Activated CD4-positive, CD25-positive, alpha-beta regulatory T cell treated with anti-CD3 and anti-CD28 coated beads, Interleukin-2, amount 50 U/mL, for 24 hours (primary cell): ENCODE results near the gene MBTPS2.
A peak's percentile ranks its signal among the peaks of the same experiment; 100 is the strongest.
"Not testable (repeated sequence)": the region's sequence is repeated elsewhere in the genome, so short reads cannot be mapped to it uniquely, and the experiment has no call there.

Experiments used
- ATAC-seq, 2 donors: fragments of 150-1000 bp; cut with Tn5 transposase; one replicate each; pipeline ENCODE4 v1.10.0; 2021; ENCODE audit warnings: mild to moderate bottlenecking in 1 of 2, moderate library complexity in 1 of 2

Gene MBTPS2

DNA sequence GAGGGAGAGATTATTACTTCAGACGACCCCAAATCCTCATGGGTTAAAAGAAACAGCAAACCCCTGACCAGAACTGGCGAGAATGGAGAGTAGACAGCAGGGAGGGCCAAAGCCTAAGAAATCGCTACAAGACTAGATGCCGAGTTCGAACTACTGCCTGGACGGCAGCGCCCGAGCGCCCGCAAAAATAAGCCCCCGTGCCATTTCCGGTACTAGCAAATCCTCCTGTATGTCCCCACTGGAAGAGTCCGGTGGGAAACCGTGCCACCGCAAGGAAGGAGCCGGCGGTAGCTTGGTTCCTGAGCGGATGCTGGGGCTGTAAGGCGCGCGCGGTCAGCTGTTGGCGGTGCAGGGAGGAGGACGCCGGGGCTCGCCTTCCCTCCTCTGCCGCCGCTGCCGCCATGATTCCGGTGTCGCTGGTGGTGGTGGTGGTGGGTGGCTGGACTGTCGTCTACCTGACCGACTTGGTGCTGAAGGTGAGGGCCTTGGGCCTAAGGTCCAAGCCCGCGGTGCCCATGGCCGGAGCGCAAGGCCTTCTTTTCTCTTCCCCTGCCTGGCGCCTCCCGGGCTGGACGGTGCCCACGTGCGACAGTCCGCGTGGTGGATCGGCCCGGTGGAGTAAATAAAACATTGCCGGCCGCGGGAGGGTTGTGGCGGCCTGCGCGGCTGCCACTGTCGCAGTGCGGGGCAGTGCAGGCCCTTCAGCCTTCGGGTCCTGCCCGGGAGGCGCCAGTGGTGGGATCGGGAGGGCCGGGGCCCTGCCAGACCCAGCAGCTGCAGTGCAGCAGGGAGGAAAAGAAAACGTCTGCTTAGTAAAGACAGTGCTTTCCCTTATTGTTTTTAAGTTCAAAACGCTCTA, at the start of gene MBTPS2:
Gene MBTPS2, plus strand, starts transcription at position 284 of the 859 bp plus-strand sequence. Its CDS starts 118 bp downstream, at position 402.
- peak; percentile 80 to 86 for ATAC-seq

DNA sequence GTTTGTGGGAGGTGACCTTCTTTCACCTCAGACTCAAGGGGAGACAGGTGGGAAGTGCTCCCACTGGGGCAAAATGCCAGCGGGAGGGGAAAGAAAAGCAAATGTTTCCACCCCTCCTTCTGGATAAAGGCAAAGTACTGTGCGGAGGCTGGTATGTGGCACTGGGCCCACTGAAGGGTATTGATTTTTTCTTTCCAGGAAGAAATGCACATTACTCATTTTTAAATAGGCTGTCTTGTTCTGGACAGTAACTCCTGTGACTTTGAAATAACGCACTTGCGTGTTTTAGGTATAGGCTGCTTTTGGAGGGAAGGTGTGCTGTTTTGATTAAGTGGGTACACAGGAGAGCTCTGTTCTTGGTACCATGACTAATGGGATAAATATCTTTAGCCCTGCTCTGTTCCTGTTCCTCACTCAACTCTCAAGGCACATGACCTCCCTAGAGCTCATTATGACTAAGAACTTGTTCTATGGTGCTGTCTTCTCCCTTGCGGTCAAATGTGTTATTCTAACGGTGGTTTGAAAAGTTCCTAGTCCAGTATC, 40.7 kb upstream of the MBTPS2 start:
- no peak for ATAC-seq

DNA sequence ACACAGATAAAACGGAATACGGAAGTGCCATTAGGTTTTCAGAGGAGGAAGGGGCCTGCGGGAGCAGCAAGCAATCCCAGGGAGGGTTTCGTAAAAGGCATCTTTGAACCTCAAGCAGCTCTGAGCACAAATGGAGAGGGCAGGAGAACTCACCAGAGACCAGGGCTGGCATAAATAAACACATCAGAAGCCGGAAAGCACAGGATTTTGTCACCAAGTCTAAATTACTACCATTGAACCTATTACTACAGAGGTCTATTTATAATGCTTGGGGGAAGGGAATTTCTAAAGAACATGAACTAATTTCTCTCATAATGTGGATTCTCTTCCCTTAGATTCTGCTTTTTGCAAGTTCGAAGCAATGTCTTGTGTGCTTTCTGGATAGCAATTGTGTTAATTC, 39.6 kb upstream of the MBTPS2 start:
- no peak for ATAC-seq

DNA sequence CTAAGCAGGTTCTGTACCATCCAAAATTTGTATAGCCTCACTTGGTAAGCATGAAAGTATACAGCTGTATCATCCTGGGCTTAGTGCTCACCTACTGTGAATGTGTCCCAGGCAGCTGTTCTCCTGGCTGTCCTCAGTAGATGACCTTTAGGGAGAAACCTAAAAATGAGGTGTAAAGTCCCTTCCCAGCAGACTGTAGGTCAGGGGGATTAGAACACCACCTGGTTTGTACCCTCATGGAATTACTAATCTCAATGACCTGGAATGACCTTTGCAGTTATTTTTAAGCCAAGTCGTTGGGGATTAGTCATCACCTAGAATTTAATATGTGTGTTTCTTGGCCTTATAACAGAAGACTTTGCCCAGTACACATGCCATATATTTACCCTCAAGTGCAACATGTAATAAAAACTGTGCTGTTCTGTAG, 39.1 kb upstream of the MBTPS2 start:
- ATAC-seq, result no peak

DNA sequence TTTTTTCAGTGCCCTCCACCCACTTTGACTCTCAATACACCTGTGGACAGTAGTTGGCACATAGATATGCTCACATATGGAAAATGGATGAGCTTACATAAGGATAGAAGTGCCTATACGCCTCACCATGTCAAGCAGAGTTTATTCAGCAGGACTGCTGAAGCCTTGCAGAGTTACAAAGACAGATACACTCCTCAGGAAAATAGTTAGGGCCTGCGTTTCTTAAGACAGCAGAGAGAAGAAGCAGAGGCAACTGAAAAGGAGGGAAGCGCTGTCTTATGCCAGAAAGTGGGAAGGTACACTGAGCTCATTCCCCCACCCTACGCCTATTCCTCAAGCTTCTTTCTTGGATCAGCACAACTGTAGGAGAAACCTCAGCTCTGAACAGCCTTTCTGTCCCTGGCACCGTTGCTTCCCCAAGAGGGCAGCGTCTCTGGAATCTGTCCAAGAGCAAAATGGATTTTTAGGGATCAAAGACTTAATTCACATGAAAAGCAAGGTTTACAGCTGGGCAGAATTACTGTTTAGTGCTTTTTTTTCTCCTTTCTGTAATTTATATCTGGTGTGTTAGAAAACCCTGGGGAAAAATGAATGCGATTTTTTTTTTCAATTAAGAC, 37.3 kb upstream of the MBTPS2 start:
- no peak for ATAC-seq

DNA sequence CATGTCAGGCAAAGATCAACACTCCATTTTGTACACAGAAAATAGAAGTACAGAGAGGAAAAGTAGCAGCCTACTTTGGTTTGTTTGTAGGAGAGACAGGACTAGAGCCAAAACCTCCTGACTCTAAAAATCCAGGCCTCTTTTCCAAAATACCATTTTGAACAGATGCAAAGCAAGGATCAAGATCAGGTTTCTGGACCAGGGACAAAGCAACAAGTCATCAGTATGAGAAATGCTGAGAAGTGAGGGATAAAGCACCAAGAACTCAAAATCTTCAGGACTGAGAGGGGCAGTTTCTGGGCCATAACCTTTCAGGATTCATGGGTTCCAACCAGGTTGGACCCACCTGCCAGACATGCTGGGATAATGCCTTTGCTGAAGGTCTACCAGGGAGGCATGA, 36.6 kb upstream of the MBTPS2 start:
- ATAC-seq, result no peak

DNA sequence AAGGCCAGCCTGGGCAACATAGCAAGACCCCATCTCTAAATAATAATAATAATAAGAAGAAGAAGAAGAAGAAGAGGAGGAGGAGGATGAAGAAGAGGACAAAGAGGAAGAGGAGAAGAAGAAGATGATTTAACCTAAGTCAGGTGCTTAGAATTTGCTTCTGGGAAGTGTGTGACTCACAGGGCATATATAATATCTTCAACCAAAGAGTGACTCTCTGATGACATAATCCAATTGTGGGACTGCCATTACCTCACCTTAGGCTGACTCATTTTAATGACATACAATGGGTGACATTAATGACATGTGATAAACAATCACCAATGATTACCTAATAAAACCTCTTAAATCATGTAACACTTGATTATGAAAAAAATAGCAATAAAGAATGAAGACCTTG, 32.7 kb upstream of the MBTPS2 start:
- peak; percentile 41 to 73 for ATAC-seq

DNA sequence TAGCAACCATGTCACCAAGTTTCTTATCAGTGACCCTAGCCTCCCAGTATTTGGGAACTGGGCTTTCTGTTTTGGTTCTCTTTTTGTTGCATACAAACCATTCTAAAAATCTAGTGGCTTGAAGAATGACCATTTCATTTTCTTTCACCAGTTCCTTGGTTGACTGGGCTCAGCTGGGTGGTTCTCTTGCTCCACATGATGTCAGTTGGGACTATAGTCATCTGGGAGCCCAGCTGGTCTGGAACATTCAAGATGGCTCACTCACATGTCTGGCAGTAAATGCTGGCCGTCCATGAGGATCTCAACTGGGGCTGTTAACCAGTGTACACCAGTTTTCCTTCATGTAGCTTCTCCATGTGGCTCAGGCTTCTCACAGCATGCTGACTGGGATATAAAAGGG, 27.6 kb upstream of the MBTPS2 start:
- no peak for ATAC-seq

DNA sequence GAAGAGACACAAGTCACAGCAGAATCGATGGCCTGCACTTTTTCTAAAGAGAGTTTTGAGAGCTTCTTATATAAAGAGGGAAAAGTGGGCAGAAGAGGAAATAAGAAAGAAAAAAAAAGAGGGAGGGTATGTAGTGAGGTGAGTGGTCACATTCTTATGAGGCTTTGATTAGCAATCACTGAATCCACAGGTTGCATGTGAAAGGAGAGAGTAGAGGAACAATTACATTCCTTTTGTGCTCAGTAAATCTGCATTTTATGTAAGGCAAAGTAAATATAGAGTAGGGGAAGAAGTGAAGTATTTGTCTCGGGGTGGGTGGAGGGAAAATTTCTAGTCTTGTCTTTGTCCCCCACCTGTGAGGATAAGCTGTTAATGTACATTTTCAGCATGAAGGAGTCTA, 26.8 kb upstream of the MBTPS2 start:
- ATAC-seq, result no peak

DNA sequence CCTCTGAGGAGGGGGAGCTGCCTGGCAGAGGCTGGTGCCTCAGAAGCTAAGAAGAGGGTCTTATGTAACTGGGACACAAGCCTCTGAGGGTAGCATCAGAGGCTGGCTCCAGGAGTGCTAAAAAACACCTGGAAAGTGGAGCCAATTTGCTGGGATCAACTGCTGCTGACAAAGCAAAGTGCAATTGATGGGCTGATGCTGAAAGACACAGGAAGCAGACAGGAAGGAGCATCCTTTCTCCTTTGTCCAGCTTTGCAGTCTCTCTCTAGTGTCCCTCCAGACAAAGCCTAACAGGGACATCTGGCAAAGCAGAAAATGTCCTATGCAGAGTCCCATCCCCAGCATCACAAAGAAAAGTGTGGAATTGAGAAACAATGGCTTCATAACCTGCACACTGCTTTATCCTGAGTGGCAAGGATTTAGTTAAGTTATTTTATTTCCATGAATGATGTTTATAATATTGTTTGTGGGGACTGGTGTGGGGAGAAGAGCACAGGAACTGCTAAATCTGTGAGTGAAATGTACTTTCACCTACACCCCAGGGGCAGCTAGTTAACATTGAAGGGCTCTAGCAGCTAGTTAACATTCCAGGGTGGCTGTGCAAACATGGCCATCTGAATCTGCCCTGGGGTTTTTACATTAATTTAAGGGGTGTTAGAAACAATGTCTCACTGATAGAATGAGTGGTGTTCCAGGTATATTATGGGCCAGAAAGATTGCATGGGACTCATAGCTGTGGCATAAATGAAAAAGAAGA, 25.6 kb upstream of the MBTPS2 start:
- ATAC-seq, result no peak

DNA sequence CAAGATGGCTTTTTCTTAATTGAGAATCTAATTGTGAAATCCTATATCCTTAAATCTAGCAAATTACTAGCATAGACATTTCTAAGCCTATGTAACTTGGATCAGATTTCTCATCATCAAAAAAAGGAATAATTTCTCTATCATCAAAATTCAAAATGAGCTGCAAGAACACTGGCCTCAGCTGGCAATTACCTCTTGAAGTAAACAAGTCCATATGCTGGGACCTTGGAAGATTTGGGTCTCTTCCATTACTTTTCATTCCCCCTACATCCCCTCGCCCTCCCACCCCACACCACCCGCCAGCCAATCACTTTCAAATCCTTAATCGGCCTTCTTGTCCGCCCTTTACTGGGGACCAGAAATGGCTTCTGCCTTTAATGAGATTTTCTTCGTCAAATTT, 23.3 kb upstream of the MBTPS2 start:
- ATAC-seq, result no peak

DNA sequence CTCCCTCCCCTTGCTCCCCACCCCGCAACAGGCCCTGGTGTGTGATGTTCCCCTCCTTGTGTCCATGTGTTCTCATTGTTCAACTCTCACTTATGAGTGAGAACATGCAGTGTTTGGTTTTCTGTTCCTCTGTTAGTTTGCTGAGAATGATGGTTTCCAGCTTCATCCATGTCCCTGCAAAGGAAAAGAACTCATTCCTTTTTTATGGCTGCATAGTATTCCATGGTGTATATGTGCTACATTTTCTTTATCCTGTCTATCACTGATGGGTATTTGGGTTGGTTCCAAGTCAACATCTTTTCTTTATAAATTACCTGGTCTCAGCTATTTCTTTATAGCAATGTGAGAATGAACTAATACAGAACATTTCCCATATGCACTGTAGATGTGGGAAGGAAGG, 19.2 kb upstream of the MBTPS2 start:
- ATAC-seq, result not testable (repeated sequence)

DNA sequence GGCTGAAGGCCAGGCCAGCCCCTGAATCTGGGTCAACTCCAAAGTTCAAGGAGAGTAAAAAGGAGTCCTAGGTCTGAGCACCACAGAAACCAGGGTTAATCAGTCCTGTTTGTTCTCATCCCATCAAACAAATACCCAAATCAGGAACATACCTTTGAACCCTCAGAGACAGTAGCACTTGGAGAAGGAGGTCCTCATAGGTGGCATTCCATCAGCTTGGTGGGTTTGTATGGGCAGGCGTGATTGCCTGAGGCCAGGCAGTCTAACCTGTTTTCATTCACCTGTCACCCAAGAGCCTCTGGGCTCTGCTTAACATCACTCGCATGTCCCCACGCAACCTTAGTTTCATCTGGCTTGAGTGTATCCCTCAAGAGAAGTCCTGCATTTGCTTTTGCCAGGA, 17.5 kb upstream of the MBTPS2 start:
- no peak for ATAC-seq

DNA sequence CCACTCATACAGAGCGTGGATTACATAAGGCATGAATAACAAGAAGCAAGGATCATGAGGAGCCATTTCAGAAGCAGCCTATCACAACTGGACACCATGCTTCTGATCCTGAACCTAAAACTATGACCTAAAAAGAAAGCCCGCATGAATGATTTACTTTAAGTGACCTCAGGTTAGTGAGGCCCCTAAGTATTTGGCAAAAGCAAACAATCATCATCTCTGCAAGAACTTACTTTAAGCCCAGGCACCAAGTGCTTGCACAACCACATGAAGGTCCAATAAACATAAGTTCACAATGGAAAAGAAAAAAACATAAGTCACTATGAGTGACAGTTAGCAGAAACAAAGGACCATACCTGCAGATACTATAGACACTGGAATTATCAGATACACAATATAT, 7.9 kb upstream of the MBTPS2 start:
- ATAC-seq, result no peak

DNA sequence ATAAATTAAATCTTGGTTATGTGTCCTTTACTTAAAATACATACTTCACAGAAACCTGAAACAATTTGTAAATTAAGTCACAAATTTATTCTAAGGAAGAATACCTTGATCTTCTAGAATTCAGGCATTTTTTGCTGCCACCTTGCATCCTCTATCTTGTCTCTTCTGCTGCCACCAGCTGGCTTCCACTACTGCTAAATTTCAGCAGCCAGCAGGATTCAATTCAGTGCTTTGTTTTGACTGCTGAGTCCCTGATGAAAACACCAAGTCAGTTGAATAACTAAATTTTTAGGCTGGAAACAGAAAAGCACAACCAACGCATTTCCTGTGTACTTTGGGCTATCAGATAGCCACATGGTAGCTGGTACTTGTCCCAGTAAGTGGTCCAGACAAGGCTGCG, 2.4 kb upstream of the MBTPS2 start:
- ATAC-seq, result no peak

DNA sequence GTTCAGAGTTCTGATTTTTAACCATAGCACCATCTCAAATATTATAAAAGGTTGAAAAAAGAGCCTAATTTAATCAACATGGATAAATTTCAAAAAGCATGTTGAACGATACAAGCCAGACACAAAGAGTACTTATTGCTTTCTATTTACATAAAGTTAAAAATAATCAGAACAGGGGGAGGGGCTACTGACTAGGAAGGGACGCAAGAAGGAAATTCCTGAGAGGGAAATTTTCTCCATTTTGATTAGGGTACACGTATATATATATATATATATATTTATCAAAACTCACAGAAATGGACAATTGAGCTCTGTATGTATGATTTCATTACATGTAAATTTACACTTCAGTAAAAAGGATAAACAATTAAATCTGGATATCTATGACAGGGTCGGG, 482 bp upstream of the MBTPS2 start:
- no peak for ATAC-seq

DNA sequence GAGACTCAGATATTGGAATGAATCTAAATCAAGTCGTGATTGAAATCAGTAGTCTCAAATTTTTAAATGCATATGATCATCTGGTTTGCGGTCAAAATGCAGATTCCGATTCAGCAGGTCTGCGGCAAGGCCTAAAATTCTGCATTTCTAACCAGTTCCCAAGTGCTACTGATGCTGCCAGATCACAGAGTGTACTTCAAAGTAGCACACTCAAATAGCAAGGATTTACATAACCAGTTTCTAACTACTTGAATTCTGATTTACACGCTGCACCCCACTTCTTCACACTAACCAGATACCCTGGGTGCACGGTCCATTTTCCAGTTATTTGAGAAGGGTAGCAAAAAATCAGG, 752 bp downstream of the MBTPS2 start:
- peak in 1 of 2 donors; percentile 45 for ATAC-seq

DNA sequence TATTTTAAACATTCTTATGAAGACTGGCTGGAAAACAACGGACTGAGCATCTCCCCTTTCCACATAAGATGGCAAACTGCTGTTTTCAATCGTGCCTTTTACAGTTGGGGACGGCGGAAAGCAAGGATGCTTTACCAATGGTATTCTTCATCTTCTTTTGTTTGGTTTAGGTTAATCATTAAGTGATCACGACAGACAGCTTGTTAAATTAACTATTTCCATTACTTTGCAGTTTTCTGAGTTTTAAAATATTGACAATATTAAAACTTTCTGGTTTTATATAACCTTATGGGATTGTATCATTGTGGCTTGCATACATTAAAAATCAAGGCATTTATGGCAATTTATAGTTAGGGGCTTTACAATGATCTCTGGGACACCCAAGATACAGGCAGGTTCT, 3.8 kb downstream of the MBTPS2 start:
- ATAC-seq, result no peak

DNA sequence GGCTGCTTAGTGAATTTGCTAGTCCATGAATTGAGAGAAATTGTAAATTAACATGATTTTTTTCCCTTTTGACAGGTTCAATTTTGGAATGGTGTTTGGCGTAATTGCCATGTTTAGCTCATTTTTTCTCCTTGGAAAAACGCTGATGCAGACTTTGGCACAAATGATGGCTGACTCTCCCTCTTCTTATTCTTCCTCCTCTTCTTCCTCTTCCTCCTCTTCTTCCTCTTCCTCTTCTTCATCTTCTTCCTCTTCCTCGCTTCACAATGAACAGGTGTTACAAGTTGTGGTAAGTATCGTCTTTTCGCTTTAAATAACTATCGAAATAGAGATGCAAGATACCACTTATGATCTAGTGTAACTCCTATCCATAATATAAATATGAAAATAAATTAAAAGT, 5.7 kb downstream of the MBTPS2 start:
- ATAC-seq, result no peak

DNA sequence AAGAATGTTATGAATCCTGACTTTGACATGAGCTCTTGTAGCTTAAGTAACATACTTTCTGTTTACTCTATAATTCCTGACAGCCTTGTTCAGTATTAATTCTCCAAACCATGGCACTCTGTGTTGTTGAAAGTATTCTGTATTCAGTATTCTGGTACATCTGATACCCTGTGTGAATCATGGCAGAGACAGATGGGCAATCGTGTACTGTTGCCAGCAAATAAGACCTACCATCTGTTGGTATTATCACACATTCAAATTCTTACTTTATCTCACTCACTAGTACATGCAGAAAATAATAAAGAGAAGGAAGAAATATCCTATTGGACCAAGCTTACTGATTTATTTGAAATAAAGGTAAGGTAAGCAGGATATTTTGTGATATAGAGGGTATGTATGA, 7.9 kb downstream of the MBTPS2 start:
- no peak for ATAC-seq

DNA sequence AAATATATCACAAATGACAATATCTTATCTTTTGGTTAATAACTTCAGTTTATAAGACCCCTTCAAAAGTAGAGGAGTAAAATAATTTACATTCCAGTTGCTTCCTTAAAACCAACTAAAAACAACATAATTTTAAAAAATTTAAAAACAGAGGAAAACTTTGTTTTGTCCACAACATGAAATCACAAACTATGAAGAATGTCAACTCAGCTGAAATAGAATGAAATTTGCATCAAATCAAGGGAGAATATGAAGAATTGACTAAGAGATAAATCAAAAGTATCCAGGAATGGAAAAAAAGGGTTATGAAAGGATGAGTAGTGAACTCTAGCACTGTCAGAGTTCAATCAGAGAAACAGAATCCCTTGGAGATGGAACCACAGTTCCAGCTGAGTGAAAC, 14.2 kb downstream of the MBTPS2 start:
- no peak for ATAC-seq

DNA sequence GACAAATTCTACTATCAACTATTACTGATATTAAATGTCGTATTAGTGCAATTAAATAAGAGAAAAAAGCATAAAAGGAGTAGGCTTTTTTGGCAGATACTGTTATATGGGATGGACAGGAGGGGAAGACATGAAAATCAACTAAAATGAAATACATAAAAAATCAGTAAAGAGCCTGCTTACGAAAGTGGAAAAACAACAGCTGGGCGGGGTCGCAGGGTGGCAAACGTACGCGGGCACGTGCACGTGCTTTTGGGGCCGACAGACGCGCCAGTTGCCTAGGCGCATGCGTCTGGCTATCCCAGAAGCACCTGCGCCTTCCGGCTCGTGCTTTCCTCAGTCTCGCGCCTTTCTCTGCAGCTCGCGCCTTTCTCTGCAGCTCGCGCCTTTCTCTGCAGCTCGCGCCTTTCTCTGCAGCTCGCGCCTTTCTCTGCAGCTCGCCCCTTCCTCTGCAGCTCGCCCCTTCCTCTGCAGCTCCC, 16.6 kb downstream of the MBTPS2 start, which contains the start of gene YY2:
Gene YY2, plus strand, starts transcription at position 51 of the 479 bp plus-strand sequence. CDS start 498 bp downstream, outside the sequence.
- ATAC-seq, result no peak

DNA sequence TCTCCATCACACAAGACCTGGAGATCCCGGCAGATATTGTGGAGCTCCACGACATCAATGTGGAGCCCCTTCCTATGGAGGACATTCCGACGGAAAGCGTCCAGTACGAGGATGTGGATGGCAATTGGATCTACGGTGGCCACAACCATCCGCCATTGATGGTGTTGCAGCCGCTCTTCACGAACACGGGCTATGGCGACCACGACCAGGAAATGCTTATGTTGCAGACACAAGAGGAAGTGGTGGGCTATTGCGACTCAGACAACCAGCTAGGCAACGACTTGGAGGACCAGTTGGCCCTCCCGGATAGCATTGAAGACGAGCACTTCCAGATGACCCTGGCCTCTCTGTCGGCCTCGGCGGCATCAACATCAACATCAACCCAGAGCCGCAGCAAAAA, 17.1 kb downstream of the MBTPS2 start:
- no peak for ATAC-seq
